ACHN (cell line): ENCODE results near the gene HOXA11.

Source experiments
- DNase-seq: peaks from one replicate; pipeline ENCODE4 v3.0.0-alpha.2; 2015
- in situ Hi-C: cut with HindIII; loops from 2 replicates; pipeline ENCODE4 v1.10.0; 2017; ENCODE audit warnings: low sequenced_read_pairs, low pct_ligation_motif_present, low pct_unique_long_range_greater_than_20kb

The HOXA11 gene

DNA sequence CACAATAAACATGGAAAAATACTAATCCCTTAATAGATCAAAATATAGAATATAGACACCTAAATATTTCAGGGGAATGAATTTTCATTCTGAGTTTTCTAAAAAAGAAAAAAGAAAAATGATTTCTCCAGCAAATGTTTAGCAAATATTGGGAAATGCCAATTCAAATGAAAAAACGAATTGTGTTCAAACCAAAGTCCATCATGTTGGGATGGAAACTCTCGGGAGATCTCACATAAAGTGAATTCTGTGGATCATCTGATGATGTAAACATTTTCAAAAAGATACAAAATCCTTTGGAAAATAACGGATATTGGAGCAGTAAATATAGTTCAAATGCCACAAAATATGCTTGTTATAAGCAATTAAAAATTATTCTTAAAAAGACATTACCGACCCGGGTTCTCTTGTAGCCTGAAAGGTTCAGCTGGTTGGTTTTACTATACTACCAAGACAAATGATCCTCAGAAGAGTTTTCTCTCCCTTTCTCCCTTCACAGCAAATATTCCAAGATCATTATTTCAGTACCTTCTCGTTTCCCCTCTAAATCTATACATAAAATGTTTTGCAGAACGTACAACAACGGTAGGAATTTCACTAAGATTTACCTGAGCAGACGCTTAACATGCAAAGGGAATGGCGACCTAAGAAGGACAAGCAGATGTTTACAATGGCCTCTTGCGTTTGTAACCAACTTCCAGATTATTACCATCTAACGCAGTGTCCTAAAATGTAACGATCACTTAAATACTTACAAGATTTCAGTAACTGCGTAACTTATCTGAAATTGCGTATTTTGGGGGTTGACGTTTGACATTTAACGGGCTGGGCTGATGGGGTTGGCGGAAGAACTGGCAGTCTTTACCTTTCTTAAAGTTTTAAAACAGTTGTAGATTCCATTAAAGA lies 12.4 kb upstream of the HOXA11 start:
- no peak for DNase-seq
- in situ Hi-C loops = no loop called here

DNA sequence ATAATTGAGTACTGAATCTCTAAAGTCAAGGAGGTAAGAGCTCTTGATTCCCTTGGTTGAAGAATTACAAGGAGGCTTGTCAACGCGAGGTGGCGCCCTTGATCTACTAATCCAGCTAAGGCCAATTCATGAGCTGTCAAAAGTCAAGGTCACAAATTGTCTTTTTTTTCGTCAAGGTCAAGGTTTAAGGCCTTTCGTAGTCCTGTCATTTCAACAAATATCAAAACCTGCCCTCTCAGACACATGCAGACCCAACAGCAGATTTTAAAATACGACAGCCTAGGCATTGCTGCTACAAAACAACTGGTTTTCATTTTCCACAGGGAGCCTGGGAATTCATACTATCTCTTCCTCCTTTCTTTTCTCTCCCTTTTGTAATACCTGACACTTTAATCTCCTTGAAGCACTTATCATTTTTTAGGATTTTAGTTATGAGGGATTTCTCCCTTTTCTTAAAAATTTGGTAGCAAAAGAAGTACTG lies 11.3 kb upstream of the HOXA11 start:
- peak; percentile 78 for DNase-seq
- in situ Hi-C loops = no loop called here

DNA sequence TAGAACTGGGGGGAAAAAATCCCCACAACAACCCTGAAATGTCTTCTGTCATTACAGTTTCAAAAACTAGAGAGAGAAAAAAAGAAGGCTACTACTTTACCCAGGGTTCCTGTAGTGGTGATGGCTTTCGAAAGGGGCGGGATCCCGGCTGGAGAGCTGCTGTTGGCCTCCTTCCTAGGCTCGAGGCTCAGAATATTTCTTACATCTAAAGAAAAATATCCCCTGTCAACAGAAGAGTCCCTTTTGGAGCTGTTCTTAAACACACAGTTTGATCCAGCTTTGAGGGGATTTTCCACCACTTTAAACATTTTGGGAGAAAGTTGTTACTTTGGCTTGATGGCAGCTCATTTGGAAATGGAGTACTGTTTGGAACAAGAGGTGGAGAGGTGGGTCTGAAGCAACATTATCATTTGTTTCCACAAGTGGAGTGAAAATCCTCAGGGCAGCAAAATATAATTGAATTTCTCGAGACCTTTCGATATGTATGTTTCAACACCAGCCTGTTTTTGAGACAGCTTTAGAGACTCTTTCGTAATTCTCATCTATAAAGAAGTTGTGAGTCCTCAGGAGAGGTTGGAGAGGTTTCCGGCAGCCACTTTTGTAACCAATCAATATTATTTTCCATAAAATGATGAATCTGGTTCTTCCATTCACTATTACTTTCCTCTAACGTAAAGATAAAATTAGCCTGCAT lies 9.8 kb upstream of the HOXA11 start:
- in situ Hi-C loops = no loop called here
- no peak for DNase-seq

DNA sequence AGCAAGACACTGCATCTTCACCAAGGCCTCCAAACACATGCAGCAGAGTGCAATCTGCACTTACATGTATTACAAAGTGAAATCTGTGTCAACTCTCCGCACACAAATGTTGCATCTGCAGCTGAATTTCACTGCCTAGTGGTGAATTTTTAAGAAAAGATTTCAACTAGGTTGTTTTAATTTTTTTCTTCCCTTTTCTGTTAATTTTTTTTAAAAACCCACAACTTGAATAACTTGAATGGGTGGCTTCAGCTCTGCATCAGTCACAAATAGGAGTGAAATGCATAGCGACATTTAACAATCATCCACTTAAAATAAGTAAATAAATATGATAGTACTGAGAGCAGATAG lies 8.9 kb upstream of the HOXA11 start:
- in situ Hi-C loops = no loop called here
- DNase-seq = no peak

DNA sequence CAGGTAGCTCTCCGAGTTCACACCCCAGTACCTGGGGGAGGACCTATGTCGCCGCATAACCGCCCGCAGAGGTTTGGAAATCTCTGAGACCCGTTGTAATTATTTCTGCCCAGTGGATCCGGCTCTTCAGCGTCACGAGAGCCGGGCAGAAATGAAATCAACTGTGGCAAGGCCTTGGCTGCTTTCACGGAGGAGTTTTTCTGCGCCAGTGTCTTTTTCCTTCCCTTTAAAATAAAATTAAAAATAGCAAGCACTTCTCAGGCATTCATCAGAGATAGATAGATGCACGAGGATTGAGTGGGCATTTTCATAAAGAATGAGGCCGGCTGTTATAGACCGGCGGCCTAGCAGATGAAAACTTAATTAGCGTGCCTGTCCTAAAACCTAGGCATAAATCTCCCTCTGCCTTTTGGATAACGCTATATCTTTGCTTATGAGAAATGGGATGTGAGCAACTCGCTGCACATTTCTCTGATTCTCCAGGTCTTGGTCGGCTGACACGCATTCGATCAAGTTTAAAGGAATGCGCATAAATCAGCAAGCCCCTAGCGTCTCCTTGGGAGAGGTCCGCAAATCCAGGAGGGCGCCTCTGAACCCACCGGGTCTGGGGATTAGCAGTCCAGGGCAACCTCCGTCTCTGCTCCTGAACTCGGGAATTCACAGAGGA lies 8.4 kb upstream of the HOXA11 start:
- DNase-seq = no peak
- in situ Hi-C loops = no loop called here

DNA sequence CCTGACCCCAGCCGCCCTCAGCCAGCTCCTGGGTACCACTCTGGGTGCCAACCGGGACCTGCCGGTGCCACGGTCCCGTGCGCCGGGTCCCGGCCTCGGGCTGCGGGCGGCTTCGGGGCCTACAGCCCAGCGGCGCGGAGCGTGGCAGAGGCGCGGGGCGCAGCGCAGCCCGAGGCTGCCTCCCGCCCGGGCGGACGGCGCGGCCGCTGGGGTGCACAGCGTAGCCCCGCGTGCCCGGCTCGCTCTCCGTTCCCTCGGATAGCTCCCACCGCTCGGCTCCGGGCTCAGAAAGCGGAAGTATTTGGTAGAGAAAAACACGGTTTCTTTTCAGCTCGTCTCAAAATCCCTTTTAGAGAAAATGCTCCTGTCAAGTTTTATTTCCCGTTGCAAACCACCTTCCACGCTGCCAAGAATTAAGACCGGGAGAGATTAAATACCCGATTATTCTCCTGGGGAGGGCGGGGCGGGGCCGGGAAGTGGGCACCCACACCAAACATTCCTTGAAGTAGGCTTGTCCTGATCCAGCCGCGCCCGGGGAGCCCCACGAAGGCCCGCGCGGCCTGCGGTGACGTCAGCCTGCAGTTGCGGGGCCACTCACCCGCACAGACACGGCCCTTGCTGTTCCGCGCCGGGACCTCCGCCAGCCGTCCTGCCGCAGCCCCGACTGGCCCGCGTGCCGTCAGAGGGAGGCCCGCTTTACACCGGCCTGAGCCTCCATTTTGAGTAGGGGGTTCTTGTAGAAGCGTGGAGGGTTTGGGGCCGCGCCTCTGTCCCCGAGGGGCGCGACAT lies 7.7 kb upstream of the HOXA11 start:
- DNase-seq = peak; percentile 40
- in situ Hi-C loops = no loop called here

DNA sequence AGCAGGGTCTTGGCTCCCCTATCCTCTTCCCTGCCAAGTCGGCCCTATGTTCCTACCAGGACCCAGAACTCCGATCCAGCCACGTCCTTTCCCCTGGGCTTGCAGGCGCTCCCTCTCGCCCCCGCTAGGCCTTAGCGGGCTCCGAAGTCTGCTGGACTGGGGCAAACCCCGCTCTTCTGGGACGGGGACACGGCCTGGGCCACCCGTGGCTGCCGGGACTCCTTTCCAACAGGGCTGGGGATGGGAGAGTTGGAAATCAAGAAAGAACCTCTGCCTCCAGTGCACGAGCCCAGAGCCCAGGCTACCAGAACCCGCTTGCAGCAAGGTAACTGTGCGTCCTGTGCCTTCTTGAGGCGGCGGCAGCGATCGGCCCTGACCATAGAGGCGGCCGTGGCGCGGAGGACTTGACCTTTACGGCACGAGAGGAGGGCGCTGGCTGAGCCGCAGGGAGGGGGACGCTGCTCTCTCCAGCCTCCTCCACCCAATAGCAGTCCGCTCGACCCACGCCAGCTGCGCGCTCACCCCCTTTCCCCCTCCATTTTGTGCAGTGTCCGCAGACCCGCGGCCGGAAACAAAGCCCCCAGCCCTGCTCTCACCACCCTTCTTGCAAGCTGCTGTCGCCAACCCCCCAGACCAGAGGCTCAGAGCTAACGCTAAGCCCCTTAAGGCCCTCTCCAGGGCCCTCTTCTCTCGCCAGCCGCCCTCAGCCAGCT lies 7.0 kb upstream of the HOXA11 start:
- in situ Hi-C loops = no loop called here
- DNase-seq = no peak

DNA sequence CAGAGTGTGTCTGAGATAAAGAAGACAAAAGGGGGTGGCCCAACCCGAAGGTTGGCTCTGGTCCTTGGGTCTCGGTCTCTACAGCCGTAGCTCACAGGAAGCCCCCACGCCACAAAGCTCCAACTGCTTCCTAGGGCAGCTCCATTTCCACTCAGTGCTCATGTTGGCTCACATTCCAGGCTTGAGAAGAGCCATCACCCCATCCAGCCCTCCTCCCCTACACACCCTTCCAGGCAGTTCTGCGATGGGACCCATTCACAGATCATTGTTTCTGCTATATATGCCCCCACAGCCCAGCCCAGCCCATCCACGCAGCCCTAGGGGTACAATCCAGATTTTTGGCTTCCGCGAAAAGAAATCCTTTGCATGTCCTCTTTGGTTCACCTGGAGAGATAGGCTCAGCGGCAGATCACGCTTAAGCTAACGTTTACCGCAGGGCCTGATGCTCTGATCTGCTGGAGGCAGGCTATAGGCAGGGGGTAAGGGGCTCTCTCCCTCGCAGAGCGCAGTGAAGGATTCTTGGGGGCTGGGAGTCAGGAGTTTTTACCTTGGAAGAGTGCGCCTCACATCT lies 6.2 kb upstream of the HOXA11 start:
- in situ Hi-C loops = no loop called here
- DNase-seq = no peak

DNA sequence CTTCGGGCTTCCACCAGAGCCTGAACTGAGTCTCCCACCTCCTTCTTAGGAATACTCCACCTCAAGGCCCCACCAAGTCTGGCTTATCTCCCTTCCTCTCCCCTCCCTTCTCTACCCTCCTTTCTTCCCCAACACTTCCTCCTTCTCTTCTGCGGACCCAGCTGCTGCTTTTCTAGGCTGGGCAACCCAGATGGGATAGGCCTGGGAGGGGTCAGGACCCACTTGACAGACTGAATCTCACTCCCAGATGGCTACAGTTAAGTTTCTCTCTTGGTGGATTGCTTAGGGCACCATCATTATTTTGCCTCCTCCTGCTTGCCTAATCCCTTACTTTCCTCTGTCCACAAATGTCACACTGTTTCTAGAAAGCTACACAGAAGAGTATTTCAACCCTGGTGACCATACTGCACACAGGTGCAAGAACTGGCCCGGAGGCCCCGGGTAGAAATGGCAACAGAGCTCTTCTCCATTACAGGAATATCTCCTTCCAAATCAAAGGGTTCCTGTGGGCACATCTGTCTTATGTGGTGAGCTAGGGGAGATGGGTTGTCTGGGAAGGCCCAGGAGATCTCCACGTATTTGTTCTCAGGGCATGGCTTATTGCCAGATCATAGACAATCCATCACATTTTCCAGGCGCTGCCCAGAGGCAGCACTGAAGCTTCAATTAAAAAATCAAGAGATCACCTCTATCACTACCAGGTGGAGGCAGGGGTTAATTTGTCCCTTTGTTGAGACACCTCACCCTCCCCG lies 5.1 kb upstream of the HOXA11 start:
- in situ Hi-C loops = no loop called here
- DNase-seq = no peak

DNA sequence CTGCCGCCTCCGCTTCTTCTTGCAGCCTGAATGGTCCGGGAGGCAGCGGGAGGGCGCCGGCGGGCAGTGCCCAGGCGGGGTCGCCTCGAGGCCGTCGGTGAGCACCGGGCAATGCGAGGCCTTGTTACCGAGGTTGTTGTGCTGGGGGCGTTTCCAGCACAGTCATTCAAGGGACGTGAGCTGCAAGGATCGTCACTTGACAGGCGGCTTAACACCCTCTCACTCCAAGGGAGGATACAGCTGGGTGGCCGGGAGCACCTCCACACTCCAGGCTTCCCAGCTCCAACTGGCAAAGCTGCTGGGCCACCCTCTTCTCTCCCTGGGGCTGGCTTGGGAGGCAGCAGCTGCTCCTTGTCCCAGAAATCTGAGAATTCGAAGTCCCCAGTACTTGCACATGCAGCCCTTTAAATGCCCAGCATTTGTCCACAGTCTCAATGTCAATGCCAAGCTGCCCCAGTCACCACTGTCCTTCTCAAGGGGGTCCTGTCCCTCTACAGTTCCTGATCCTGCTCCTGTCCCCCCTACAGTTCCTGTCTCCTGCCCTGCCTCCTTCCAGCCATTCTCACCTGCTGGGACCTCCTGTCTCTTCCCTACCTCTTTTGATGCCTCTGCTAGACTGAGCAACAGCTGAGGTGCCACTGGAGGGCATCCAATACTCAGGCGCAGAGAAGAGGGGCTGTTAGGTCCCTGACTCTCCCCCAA lies 4.4 kb upstream of the HOXA11 start:
- no peak for DNase-seq
- in situ Hi-C loops = no loop called here

DNA sequence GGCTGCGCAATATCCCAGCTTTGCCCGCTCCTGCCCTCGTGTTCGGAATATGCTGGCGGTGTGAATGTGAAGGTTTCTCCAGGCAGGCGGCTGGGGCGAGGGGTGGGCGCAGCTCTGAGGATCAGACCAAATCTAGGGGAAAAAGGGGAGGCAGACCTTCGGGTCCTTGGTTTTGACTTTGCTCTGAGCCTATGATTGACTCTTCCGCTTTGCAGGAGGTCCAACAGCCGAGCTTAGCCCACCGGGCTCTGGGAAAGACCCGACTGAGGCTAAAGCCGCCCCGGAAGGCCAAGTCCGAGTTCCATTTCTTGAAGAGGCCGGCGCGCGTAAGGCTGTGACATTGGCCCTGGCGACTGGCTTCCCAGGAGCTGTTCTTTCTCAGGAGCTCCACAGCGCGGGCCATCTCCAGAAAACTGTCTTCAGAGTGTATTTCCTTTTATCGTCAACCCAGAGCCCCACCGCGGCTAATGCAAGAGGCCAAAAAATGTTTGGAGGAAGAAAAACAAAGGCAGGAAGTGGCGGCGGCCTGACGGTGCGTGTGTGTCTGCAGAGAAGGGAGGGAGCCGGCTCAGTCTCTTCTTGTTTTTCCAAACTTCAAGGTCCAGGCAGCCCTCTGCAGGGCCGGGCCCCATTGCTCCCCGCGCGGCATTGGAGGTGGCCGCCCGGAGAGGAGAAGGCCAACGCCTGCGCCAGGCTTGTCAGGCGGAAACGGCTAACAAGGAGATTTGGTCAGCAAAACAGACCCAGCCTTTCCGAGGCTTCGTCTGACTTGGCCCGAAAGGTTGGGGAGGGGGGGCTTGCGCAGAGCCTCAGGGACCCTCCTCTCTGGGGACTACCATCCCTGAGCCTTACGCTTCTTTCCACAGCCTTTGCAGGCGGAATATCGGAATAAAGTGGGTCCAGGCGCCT lies 3.6 kb upstream of the HOXA11 start:
- no peak for DNase-seq
- in situ Hi-C loops = no loop called here

DNA sequence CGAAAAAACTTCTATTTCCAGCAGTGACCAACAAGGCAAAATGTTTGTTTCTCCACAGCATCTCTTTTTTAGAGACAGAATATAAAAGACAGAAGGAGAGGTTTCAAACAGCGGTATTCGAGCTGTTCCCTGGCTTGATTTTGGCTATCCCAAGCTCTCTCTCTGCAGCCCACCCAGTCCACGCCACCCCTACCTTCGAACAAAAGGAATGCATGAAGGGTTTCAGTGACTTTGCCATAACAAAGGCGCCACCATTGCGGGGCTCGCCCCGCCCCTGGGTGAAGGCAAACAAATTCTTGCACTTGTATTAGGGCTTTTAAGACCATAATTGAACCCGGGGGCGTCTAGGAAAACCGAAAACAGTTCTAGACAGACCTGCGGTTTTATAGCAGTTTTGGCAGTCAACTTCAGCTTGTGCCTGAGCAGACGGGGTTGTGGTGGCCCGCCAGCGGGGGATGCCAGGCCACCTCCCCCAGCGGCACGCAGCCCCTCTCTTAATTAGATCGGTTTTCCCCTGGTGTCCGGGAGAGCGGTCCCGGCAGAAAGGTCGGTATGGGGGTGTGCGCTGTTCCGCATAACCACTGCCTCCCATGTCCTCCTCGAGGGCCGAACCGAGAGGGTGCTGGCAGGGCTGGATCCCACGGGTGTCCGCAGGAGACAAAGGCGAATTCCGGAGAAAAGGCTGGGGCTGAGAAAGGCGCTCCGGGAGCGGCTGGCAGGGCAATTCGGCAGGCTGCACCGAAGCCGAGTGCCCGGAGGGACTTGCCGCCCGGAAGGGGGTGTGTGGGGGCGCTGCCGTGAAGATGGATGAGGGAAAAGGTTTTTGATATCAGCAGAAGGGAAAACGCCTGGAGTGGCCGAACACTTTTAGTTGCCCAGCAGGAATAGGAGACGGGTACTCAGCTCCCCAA lies 2.7 kb upstream of the HOXA11 start:
- in situ Hi-C loops = no loop called here
- DNase-seq = no peak

DNA sequence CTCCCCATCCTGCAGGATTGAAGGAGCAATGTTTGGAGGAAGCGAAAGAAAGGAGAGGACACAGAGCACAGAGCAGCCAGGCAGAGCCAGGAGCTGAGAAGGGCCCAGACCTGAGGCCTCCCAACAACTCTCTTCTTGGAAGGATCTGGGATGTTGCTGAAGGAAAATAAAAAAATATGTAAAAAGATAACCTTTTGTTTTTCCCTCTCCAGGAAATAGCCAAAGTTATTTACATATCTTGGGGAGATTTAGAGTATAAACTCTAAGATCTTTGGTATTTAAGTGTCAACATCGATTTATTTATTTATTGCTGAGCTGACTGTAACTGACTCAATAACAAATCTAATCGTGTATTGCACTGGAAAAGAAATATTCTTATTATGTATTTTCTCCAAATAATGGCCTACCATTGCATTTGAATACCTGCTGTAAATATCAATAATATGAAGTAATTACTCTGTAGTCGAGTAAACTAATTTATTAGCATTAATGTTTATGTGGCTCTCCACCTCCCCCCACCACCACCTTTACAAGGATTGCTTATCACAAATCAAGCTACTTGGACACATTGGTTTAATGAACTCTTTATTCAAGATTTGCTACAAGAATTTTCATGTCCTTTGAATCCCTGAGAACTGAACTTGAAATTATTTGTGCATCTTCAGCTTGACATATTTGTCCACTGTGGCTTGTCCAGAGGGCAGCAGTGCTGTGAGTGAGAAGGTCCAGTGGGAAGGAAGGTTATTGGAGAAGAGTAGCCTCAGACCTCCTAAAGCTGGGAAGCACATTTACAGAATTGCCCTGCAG lies 1.8 kb upstream of the HOXA11 start:
- no peak for DNase-seq
- in situ Hi-C loops = no loop called here
